Measurements from ENCODE around the gene ANXA2R. TPM values are rescaled to one million over a fixed set of nuclear protein-coding genes. Genes with fewer than 3 reads are reported as not detected.

Gene ANXA2R
- polyA plus RNA-seq, 1 experiment, result 0.74 TPM

DNA sequence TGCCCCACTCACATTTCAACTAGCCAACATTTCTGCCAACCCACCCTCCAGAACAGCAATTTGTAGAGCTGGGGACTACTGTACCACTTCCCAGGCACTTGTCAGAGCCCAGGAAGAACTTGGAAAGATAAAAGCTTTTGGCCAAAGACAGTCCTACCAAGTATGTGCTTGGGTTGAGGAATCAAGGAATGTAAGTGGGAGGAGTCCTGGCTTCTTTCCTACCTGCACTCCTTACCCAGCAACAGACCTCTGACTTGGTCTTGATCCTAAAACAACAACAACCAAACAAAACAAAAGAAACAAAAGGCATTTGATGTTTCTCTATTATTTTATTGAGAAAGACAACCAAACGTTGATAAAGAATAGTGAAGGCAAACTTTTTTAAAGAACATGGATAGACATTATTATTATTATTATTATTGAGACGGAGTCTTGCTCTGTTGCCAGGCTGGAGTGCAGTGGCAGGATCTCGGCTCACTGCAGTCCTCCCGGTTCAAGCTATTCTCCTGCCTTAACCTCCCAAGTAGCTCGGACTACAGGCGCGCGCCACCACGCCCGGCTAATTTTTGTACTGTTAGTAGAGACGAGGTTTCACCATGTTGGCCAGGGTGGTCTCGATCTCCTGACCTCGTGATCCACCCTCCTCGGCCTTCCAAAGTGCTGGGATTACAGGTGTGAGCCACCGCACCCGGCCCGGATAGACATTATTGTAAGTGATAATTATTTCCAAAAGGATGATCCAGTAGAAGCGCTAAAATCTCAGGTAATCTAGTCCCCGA is 33.5 kb downstream of the ANXA2R start:
- Histone ChIP-seq H3K27me3 (ENCODE audit: control insufficient read depth, insufficient read depth, low read length) (no peaks in the 10 kb centered on the region), H3K36me3 (ENCODE audit: control insufficient read depth, insufficient read depth, low read length) (no peaks in the 10 kb centered on the region), H3K4me3 (ENCODE audit: low read depth, low read length) (no peak overlapping the region)
- CTCF ChIA-PET, result interaction anchor here (0.9 to 2.5 kb wide), 7 partner anchors 11 to 98 kb away, joined by 3 to 11 read pairs (median 5); no protein-coding TSS in a partner anchor
- POLR2A ChIA-PET, result interaction anchor here (0.6 kb wide), 1 partner anchor 14 kb away, joined by 3 read pairs; no protein-coding TSS in a partner anchor
- DNase-seq (ENCODE audit: low read depth), result no peak
- TF ChIP-seq, protein P1, sequence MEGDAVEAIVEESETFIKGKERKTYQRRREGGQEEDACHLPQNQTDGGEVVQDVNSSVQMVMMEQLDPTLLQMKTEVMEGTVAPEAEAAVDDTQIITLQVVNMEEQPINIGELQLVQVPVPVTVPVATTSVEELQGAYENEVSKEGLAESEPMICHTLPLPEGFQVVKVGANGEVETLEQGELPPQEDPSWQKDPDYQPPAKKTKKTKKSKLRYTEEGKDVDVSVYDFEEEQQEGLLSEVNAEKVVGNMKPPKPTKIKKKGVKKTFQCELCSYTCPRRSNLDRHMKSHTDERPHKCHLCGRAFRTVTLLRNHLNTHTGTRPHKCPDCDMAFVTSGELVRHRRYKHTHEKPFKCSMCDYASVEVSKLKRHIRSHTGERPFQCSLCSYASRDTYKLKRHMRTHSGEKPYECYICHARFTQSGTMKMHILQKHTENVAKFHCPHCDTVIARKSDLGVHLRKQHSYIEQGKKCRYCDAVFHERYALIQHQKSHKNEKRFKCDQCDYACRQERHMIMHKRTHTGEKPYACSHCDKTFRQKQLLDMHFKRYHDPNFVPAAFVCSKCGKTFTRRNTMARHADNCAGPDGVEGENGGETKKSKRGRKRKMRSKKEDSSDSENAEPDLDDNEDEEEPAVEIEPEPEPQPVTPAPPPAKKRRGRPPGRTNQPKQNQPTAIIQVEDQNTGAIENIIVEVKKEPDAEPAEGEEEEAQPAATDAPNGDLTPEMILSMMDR (IDR thresholded peaks at IDR 0.05; ENCODE audit: insufficient read depth, low read depth, low read length), result no peak

DNA sequence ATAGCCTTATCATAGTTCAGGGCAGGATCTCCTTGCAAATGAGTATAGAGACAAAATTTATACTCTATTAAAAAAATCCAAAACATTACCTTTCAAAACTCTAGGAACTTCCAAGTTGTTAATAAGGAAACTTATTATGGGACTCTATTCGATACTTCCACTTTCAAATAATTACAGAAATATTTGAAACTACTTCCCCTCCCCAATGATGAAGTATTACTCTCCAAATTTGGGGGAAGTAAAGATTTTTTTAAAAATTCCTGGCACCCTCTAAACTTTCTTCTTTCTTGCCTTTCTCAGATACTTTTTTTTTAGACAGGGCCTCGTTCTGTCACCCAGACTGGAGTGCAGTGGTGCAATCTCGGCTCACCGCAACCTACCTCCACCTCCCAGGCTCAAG is 35.1 kb downstream of the ANXA2R start:
- POLR2A ChIA-PET, result no interaction called here
- CTCF ChIA-PET, result interaction anchor here (1.9 kb wide), 1 partner anchor 9 kb away, joined by 9 read pairs; no protein-coding TSS in a partner anchor
- DNase-seq (ENCODE audit: low read depth), result no peak
- H3K36me3 ChIP-seq (ENCODE audit: control insufficient read depth, insufficient read depth, low read length), result no peaks in the 10 kb centered on the region
- H3K27me3 ChIP-seq (ENCODE audit: control insufficient read depth, insufficient read depth, low read length), result no peaks in the 10 kb centered on the region
- TF ChIP-seq, protein P1 (IDR thresholded peaks at IDR 0.05; ENCODE audit: insufficient read depth, low read depth, low read length), result no peak
- no peak overlapping the region for H3K4me3 ChIP-seq (ENCODE audit: low read depth, low read length)

DNA sequence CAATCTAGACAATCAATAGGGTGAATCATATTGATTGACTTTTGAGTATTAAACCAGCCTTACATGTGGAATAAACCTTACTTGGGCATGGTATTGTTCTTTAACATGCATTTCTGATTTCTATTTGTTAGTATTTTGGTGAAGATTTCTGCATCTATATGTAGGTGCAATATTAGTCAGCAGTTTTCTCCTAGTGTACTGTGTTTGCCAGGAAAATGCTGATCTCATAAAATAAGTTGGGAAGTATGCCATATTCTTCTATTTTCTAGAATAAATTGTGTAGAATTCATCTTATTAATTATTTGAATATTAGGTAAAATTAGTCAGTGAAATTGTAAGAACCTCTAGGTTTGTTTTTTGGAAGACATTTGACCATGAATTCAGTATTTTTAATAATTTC is 38.4 kb downstream of the ANXA2R start:
- H3K27me3 ChIP-seq (ENCODE audit: control insufficient read depth, insufficient read depth, low read length), result no peaks in the 10 kb centered on the region
- no peaks in the 10 kb centered on the region for H3K36me3 ChIP-seq (ENCODE audit: control insufficient read depth, insufficient read depth, low read length)
- POLR2A ChIA-PET, result no interaction called here
- CTCF ChIA-PET, result no interaction called here
- no peak overlapping the region for H3K4me3 ChIP-seq (ENCODE audit: low read depth, low read length)
- no peak for DNase-seq (ENCODE audit: low read depth)
- TF ChIP-seq, protein P1 (IDR thresholded peaks at IDR 0.05; ENCODE audit: insufficient read depth, low read depth, low read length), result no peak

DNA sequence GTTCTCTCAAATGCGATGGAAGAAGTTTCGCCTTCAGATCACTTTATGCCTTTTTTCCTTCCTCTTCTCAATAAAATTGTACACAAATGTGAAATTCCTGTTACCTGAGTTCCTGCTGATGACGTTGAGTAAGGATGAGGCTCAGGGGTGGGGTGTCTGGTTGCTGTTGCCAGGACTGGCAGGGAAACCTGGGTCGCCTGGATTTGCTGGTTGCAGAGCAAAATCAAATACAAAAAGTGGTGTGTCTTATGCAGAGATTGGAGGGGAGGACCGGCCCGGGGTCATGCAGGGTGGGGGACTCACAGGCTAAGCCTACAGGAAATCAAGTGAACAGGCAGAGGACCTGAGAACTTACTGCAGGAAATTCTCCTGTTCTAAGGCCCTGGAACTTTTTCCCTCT is 39.2 kb downstream of the ANXA2R start:
- no peaks in the 10 kb centered on the region for H3K27me3 ChIP-seq (ENCODE audit: control insufficient read depth, insufficient read depth, low read length)
- no peak overlapping the region for H3K4me3 ChIP-seq (ENCODE audit: low read depth, low read length)
- TF ChIP-seq, protein P1 (IDR thresholded peaks at IDR 0.05; ENCODE audit: insufficient read depth, low read depth, low read length), result no peak
- POLR2A ChIA-PET, result no interaction called here
- CTCF ChIA-PET, result no interaction called here
- no peak for DNase-seq (ENCODE audit: low read depth)
- H3K36me3 ChIP-seq (ENCODE audit: control insufficient read depth, insufficient read depth, low read length), result no peaks in the 10 kb centered on the region

DNA sequence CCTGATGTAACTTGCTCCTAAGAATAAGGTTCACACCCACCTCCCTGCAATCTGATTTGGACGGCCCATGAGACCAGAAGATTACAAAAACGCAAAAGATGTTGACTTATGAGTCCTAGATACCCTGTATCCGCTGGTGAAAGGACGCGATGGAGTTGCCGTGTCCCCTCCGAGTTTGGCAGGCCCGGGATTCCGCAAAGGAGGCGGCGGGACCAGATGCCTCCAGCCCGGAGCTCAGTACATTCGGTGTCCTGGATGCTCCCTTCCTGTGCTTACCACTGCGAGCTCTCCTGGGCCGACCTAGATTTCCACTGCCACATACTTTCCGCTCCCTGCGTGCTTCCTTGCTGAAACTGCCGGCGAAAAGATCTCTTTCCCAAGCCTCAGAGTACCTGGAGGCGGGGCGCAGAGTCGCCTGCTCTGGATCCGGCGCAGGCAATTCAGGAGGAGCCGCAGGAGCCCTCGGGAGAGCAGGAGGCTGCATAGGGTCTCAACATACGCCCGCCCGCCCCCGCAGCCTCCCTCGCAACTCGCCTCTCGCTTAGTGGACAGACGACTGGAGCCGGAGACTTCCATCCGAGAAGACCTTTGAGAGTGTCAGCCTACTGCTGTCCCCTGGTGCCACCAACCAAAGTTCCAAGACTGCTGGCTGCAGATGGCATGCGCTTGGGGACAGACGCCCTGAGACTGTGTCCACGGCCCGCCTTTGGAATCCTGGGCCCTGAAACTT is 39.8 kb downstream of the ANXA2R start:
- POLR2A ChIA-PET, result no interaction called here
- H3K4me3 ChIP-seq (ENCODE audit: low read depth, low read length), result peak overlapping the region; percentile 20

More for the DNA sequence above, 39.8 kb downstream of the ANXA2R start:
- no peaks in the 10 kb centered on the region for H3K27me3 ChIP-seq (ENCODE audit: control insufficient read depth, insufficient read depth, low read length)
- TF ChIP-seq, protein P1 (IDR thresholded peaks at IDR 0.05; ENCODE audit: insufficient read depth, low read depth, low read length), result no peak
- no peak for DNase-seq (ENCODE audit: low read depth)
- no peaks in the 10 kb centered on the region for H3K36me3 ChIP-seq (ENCODE audit: control insufficient read depth, insufficient read depth, low read length)
- CTCF ChIA-PET, result no interaction called here

Measured in BJ (cell line).